ENCODE results near the gene ZDHHC13.

ZDHHC13 gene, protein sequence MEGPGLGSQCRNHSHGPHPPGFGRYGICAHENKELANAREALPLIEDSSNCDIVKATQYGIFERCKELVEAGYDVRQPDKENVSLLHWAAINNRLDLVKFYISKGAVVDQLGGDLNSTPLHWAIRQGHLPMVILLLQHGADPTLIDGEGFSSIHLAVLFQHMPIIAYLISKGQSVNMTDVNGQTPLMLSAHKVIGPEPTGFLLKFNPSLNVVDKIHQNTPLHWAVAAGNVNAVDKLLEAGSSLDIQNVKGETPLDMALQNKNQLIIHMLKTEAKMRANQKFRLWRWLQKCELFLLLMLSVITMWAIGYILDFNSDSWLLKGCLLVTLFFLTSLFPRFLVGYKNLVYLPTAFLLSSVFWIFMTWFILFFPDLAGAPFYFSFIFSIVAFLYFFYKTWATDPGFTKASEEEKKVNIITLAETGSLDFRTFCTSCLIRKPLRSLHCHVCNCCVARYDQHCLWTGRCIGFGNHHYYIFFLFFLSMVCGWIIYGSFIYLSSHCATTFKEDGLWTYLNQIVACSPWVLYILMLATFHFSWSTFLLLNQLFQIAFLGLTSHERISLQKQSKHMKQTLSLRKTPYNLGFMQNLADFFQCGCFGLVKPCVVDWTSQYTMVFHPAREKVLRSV

DNA sequence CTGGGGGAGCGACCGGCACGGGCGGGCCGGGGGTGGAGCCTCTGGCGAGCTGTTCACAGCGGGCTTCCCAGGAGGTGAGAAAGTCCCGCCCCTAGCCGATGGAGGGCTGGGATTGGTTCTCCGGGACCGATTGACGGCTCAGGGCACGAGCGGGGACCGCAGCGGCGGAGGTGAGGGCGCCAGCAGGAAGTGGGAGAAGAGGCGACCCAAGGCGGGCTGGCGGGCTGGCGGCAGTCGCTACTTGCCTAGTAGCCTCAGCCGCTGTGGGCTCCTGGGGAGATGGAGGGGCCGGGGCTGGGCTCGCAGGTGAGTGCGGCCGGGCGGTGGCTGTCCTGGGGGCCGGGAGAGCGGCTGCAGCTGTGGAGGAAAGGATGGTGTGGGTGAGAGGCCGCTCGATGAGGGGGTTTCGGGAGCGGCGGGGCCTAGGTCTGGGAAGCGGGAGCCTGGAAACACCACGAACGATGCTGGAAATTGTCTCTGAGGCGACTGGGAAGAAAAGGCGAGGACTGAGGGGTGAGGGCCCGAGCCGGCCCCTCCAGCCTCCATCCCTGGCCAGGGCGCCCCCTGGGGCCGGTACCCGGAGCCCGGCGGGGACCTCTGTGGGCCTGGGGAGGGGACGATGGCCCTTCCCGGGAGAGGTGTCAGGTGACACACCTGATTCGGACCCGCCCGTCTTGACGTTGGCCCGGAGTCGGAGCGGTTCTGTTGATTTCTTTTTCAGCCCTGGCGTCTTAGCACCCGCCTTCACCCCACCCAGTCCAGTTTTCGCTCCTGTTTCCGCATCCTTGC is at the start of gene ZDHHC13:
Gene ZDHHC13 (plus strand): TSS at position 198 of the 789 bp plus-strand sequence. CDS start 82 bp downstream, at position 280.
- peak within 1 kb of the TSS; percentile 81 to 97 (median 89) for H3K4me2 ChIP-seq
- H3K4me3 ChIP-seq, result peak within 1 kb of the TSS; percentile 82 to 97 (median 92)
- peak within 1 kb of the TSS; percentile 80 to 93 (median 89) for H3K9ac ChIP-seq
- H3K27me3 ChIP-seq, result no peaks in the 10 kb centered on the region
- peaks cover 0 to 30% (median 0%) of the 10 kb centered on the region in 11 experiments; a peak in 6 of 22 replicates for H4K20me1 ChIP-seq
- TF ChIP-seq Cebpa-rat (IDR thresholded peaks at IDR 0.05), result no peak
- peaks cover 0 to 31% (median 19%) of the 10 kb centered on the region in 11 experiments; a peak in 16 of 22 replicates for H3K36me3 ChIP-seq
- H3K9me3 ChIP-seq (replicated peaks in 1 of 11), result no peaks in the 10 kb centered on the region
- H3K27ac ChIP-seq, result peak within 1 kb of the TSS in 10 of 11 experiments; percentile 67 to 89 (median 86); a peak in 21 of 22 replicates
- H3K4me1 ChIP-seq, result peaks cover 19 to 39% (median 27%) of the 10 kb centered on the region in 10 experiments

DNA sequence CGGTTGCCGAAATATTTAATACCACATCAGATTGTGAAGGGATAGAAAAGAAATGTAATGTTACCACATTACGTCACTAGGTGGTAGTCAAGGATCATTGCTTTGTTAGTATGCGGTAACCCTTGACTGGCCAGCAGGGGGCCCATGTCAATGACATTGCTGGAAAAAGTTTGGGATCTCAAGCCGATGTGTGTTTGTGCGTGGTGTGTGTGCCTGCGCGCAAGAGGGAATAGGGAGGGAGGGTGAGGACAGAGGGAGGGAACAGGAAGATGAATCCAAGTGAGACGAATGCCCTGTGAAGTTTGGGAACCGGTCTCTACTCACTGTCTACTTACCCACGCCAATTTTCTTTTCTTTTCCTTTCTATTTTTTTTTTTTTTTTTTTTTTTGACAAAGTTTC is 45.7 kb upstream of the ZDHHC13 start:
- Histone ChIP-seq H3K4me3 (no peak overlapping the region), H3K36me3 (no peaks in the 10 kb centered on the region), H3K27me3 (no peaks in the 10 kb centered on the region), H3K9me3 (replicated peaks in 1 of 11) (peaks cover 6 to 37% (median 21%) of the 10 kb centered on the region in 11 experiments; a peak in 20 of 22 replicates), H3K4me2 (peak overlapping the region in 5 of 11 experiments; percentile 16 to 47 (median 36); a peak in 4 of 22 replicates), H3K4me1 (no peaks in the 10 kb centered on the region), H4K20me1 (no peaks in the 10 kb centered on the region), H3K27ac (no peak overlapping the region), H3K9ac (no peak overlapping the region)
- TF ChIP-seq Cebpa-rat (IDR thresholded peaks at IDR 0.05), result no peak

DNA sequence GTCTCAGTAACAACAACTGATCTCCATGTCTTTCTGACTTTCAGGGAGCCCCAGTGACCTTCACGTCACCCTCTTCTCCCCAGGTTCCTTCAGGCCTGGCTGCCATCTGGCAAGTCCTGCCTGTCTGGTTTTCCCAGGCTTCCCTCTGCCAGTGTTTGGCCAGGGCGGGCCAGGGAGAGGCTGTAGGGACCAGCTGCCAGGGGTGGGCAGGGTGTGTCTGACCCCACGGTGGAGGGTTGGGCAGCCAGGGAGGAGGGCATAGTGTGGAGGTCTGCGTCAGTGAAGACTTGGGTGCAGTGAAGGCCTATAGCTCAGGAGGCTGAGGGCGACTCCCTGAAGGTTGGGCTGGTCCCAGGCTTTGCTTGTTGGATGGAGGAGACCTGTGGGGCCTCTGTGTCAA is 44.5 kb upstream of the ZDHHC13 start:
- no peak for TF ChIP-seq Cebpa-rat (IDR thresholded peaks at IDR 0.05)
- Histone ChIP-seq H3K9ac (no peak overlapping the region), H3K36me3 (no peaks in the 10 kb centered on the region), H3K4me2 (no peak overlapping the region), H4K20me1 (no peaks in the 10 kb centered on the region), H3K4me1 (no peaks in the 10 kb centered on the region), H3K27ac (no peak overlapping the region), H3K9me3 (replicated peaks in 1 of 11) (peaks cover 6 to 25% (median 18%) of the 10 kb centered on the region in 11 experiments; a peak in 20 of 22 replicates), H3K27me3 (no peaks in the 10 kb centered on the region), H3K4me3 (no peak overlapping the region)

DNA sequence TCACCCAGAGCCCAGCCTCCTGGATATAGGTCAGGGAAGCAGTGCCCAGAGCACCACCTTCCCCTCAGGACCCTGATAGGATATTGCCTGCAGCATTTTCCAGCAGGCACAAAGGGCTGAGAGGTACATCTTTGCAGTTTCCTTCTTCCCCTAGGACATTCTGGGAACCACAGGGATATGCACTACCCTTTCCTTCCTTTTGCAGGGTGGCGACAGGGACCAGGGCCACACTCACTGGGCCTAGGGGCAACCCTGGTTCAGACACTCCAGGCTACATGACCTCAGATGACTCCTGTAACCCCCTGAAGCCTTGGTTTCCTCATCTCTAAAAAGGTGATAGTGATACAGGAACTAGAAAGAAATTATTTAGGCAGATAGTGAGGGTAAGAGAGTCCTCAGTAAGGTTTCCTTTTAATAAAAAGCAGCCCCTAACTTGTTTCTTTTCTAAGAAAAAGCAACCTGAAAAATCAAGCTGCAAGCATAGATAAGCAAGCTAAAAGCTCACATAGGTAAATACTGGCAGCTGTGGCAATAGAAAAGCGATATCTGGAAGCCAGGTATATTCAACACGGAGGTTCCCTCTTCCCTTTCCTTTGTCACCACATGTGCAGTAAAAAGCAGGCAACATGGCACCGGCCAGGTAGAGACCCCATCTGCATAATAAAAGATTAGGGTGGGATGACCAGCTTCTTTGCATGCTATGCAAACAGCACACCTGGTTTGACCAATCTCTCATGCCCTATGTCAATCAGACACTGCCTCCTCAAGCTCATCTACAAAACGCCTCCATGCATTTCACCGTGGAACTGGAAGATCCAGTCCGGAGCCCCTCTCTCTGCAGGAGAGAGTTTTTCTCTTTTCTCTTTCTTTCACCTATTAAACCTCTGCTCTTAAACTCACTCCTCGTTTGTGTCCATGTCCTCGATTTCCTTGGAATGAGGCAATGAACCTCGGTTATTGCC is 43.2 kb upstream of the ZDHHC13 start:
- TF ChIP-seq Cebpa-rat (IDR thresholded peaks at IDR 0.05), result no peak
- Histone ChIP-seq H3K27me3 (no peaks in the 10 kb centered on the region), H3K9me3 (replicated peaks in 1 of 11) (peaks cover 0 to 14% (median 11%) of the 10 kb centered on the region in 11 experiments; a peak in 17 of 22 replicates), H3K4me1 (no peaks in the 10 kb centered on the region), H3K9ac (no peak overlapping the region), H3K4me2 (no peak overlapping the region), H3K27ac (no peak overlapping the region), H3K4me3 (no peak overlapping the region), H3K36me3 (no peaks in the 10 kb centered on the region), H4K20me1 (no peaks in the 10 kb centered on the region)

DNA sequence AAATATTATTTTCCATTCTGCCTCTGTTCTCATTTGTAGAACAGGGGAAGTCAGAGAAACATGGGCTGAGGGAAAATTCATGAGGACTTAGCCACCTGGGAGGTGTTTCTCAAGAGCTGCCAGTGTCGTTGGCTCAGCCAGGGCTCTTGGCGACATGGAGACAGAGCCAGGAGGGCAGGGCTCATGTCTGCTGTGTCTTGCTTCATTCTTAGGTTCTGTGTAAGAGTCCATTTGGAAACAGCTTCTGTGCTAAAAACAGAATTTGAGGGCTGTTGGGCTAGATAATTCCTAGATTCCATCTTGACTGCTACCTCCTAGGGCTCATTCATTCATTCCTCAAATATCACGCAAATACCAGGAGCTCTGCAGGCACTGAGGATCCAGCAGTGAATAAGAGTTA is 41.3 kb upstream of the ZDHHC13 start:
- Histone ChIP-seq H3K27ac (no peak overlapping the region), H3K9me3 (replicated peaks in 1 of 11) (no peaks in the 10 kb centered on the region), H3K4me2 (no peak overlapping the region), H4K20me1 (no peaks in the 10 kb centered on the region), H3K4me1 (no peaks in the 10 kb centered on the region), H3K9ac (no peak overlapping the region), H3K36me3 (no peaks in the 10 kb centered on the region), H3K4me3 (no peak overlapping the region), H3K27me3 (no peaks in the 10 kb centered on the region)
- no peak for TF ChIP-seq Cebpa-rat (IDR thresholded peaks at IDR 0.05)

DNA sequence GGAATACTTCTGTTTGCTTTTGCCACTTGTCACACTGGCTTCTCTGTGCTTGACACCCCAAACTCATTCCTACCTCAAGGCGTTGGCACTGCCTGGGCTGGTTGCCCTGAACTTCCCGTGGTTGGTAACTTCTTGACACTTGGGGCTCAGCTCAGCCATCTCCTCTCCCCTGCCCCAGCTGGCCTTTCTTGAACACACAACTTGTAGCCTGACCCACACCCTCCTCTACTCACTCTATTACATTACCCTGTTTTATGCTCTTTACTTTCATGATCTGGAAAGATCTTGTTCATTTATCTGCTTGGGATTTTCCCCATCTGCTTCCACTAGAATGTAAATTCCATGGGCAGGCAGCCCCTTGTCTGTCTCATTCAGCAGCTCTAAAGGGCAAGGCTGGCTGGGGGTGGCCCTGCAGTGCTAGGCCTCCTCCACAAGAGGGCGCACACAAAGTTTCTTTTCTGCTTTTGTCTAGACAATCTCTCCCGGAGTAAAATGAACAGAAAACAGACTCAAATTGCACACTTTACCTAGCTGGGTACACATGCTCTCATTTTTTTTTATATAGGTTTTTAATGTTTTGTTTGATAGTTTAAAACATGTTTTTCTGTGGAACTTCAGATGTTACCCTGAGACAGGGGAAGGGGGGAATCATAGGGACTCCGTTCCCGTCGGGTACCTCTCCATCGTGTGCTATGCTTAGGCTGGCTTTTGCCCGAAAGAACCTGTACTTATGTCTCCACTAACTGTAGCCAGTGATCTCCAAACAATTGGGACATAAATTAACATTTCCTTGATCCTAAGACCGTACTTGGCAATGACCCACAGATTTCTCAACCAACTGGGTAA is 40.0 kb upstream of the ZDHHC13 start:
- no peaks in the 10 kb centered on the region for H3K27me3 ChIP-seq
- H3K9me3 ChIP-seq (replicated peaks in 1 of 11), result no peaks in the 10 kb centered on the region
- no peak for TF ChIP-seq Cebpa-rat (IDR thresholded peaks at IDR 0.05)
- H3K27ac ChIP-seq, result no peak overlapping the region
- H3K4me2 ChIP-seq, result no peak overlapping the region
- no peaks in the 10 kb centered on the region for H3K36me3 ChIP-seq
- H3K4me1 ChIP-seq, result no peaks in the 10 kb centered on the region
- H3K9ac ChIP-seq, result no peak overlapping the region
- no peak overlapping the region for H3K4me3 ChIP-seq
- no peaks in the 10 kb centered on the region for H4K20me1 ChIP-seq

DNA sequence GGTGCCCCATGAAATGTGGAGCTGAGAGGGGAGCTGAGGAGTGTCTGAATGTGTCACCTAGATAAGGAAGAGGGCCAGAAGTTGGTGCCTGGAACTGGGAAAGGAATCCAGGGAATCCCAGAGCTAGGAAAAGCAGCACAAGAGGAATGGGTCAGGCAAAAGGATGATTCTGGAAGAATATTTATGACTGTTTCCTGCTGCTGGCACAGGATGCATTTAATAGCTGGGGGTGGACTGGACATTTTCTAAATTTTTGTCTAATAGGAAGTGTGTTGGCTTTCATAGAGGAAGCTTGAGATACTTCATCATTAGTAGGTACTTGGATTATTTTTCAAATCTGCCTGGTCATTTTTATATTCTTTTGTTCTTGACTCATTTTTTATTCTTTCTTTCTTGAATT is 39.0 kb upstream of the ZDHHC13 start:
- Histone ChIP-seq H3K4me1 (no peaks in the 10 kb centered on the region), H3K27ac (no peak overlapping the region), H3K27me3 (no peaks in the 10 kb centered on the region), H3K9me3 (replicated peaks in 1 of 11) (no peaks in the 10 kb centered on the region), H3K36me3 (no peaks in the 10 kb centered on the region), H4K20me1 (no peaks in the 10 kb centered on the region), H3K9ac (no peak overlapping the region), H3K4me3 (no peak overlapping the region), H3K4me2 (no peak overlapping the region)
- no peak for TF ChIP-seq Cebpa-rat (IDR thresholded peaks at IDR 0.05)

Measured in BLaER1 treated with 17β-estradiol and CSF1 and Interleukin-3, amounts not matched to agents 10 nM and 100 nM (cell line).